Keratinocyte (primary cell): ENCODE data around the gene JOSD1.

Experiments
- EZH2 ChIP-seq: IDR thresholded peaks from one replicate; pipeline ENCODE4 v1.6.1; 2012; ENCODE audit warnings: inconsistent platforms, mild to moderate bottlenecking, low read length, moderate library complexity
- TF ChIP-seq, protein P1 (sequence below), 3 experiments: IDR thresholded peaks in 1 of 3; conservative IDR thresholded peaks in 1 of 3; optimal IDR thresholded peaks in 1 of 3; 2 replicates in 2 of 3; 3 replicates in 1 of 3; pipeline versions ENCODE3 to v1.5.1; 2011; ENCODE audit warnings: low read length in 3 of 3, mild to moderate bottlenecking in 3 of 3, moderate library complexity in 2 of 3, control low read depth in 1 of 3, inconsistent platforms in 1 of 3; ENCODE audit not compliant: insufficient read depth in 2 of 3; ENCODE audit errors: extremely low read depth in 1 of 3

- TF ChIP-seq, protein P1, sequence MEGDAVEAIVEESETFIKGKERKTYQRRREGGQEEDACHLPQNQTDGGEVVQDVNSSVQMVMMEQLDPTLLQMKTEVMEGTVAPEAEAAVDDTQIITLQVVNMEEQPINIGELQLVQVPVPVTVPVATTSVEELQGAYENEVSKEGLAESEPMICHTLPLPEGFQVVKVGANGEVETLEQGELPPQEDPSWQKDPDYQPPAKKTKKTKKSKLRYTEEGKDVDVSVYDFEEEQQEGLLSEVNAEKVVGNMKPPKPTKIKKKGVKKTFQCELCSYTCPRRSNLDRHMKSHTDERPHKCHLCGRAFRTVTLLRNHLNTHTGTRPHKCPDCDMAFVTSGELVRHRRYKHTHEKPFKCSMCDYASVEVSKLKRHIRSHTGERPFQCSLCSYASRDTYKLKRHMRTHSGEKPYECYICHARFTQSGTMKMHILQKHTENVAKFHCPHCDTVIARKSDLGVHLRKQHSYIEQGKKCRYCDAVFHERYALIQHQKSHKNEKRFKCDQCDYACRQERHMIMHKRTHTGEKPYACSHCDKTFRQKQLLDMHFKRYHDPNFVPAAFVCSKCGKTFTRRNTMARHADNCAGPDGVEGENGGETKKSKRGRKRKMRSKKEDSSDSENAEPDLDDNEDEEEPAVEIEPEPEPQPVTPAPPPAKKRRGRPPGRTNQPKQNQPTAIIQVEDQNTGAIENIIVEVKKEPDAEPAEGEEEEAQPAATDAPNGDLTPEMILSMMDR (optimal IDR thresholded peaks at IDR 0.05 in 1 of 3, IDR thresholded peaks at IDR 0.05 in 1 of 3, conservative IDR thresholded peaks at IDR 0.05 in 1 of 3; ENCODE audit: extremely low read depth in 1 of 3, insufficient read depth in 2 of 3, low read length in 3 of 3), result no peak
- TF ChIP-seq EZH2, result no peak
Measured at GRCh38 chr22:38729946-38730345, 29.2 kb upstream of the JOSD1 start.
